Measurements from ENCODE around the gene EOLA1.
"Not testable (repeated sequence)": the region's sequence is repeated elsewhere in the genome, so short reads cannot be mapped to it uniquely, and the experiment has no call there.

EOLA1 gene

DNA sequence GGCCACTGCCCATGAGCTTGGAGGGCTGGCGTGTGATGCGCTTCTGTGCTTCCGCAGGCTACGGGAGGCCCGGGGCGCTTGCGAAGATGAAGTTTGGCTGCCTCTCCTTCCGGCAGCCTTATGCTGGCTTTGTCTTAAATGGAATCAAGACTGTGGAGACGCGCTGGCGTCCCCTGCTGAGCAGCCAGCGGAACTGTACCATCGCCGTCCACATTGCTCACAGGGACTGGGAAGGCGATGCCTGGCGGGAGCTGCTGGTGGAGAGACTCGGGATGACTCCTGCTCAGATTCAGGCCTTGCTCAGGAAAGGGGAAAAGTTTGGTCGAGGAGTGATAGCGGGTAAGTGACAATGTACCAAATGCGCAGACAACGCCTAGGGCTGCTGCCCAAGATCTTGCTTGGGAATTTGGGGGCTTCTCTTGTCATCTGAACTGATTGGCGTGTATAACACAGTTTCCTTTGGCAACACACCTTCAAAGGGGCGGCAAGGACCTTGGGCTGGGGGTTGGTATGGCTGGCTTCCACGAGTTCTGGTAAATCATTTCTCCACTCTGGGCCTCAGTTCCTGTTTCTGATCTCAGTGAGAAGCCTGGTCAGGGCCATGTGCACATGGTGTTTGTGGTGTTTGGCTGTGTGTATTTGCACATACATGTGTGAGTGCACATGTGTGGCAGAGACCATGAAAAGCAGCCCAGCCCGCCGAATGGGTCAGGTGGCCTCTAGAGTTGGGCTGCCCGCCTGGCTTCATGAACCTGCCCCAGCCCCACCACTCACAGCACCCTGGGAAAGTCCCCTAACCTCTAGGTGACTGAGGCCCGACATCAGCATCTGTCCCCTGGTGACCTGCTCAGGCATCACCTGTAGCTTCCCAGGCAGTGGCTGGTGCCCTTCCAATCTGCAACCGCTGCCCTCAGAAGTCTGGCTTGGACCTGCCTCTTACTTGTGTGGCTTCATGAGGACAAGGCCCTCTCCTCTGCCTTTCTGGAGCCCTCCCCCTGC is 5.0 kb downstream of the EOLA1 start:
- DNase-seq (ENCODE audit: low read depth): not testable (repeated sequence)

DNA sequence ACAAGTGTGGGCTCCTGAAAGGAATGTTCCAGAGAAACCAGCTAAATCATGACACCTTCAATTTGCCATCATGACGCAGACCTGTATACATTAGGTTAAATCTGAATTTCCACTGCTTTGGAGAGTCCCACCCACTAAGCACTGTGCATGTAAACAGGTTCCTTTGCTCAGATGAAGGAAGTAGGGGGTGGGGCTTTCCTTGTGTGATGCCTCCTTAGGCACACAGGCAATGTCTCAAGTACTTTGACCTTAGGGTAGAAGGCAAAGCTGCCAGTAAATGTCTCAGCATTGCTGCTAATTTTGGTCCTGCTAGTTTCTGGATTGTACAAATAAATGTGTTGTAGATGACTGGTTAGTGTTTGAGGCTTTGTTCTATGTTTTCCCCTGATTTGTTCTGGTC is 6.2 kb downstream of the EOLA1 start:
- DNase-seq (ENCODE audit: low read depth): not testable (repeated sequence)

DNA sequence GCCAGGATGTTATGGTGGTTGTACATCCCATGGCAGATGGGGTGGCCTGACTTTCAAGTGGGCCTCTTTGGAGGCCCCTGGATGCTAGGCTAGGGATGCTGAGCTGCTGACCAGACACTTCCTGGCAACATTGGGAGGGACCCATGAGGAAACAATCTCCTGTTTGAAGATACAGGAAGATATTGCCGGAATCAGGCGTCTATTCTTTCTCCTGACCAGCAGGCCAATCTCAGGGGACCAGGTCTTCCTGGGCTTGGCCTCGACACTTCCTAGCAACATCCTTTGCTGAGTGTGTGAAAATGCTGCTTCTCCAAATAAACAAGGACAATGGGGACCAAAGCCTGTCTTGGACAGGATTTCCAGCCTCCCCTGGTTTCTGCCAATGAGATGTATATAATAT is 7.0 kb downstream of the EOLA1 start:
- DNase-seq (ENCODE audit: low read depth): not testable (repeated sequence)

DNA sequence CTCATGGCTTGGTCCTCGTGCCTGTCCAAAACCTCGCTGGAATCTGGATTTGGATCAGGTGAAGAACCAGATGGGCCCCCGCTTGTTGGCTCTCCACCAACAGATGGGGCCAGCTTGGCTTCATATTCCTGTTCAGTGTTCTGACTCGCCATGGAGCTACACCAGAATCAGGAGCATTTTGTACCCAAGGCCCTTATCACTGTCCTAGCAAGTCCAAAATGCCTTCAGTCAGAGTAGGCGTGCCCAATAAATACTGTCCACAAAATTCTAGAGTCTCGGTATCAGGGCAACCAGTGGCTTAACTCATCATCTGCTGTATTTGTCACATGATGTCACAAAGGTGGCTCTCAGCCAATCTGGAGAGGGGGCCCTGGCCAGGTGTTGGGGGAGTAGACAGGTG is 8.9 kb downstream of the EOLA1 start, which contains the start of gene HSFX3:
TSS of gene HSFX3 (minus strand) at position 224 of the 400 bp plus-strand sequence. CDS start at position 152, 72 bp downstream.
- DNase-seq (ENCODE audit: low read depth): not testable (repeated sequence)

DNA sequence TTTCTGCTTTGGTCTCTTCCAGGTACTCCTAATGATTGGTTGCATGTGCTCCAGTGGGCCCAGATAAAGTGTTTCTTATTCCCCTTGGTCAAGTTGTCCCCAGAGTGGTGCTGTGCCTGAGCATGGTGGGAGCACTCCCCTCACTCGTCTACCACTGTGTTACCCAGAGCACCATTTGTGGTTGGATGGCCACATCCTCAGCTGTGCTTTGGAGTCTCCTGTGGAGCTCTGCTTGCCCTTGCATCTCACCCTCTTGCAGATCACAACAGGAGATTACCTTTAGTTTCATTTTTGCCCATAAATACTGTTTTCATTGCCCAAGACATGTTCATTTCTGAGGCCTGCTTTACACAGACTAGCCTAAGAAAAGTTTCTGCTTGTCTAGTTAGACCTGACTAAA is 9.6 kb downstream of the EOLA1 start:
- not testable (repeated sequence) for DNase-seq (ENCODE audit: low read depth)

DNA sequence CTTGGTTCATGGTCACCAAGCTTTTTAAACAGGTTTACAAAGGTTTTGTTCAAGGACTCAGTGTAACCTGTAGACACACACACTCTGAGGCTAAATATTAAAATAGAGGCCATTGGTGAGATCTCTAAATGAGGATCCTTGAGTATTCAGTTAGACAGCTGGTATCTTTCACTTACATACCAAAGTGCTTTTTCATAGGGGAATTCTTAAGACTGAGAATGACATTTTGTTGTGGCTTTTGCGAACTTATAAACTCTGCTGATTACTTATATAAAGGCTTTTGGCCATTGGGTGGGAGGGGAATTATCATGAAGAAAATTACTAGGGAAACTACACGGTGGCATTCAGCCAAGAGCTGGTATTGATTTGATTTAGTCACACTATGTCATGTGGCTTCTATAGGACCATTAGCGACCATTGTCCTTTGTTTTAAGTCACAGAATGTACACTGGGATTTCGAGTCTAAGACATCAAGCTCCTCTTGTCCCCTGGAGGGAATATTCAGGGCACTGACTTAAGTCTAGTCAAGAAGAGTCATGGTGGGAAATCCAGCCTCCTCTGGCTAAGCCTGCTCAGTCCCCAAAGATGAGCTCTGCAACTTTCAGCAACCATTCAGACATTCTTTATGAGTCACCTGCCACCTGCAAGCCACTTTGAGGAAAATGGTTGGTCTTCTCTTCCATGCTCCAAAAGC is 10.6 kb downstream of the EOLA1 start:
- not testable (repeated sequence) for DNase-seq (ENCODE audit: low read depth)

DNA sequence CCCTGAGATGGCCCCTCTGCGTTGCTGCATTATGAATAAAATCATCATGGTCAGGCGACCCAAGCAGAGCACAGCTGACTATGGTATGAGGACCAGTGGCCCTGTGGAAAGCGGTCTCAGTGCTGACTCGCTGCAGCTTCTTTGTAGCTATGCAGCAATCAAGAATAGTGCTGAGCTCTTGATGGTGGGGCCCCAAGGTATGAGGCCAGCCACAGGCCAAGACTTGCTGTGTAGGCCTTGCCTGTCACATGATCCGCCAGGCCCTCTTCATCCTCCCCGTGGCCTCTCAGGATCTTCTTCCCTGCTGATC is 11.1 kb downstream of the EOLA1 start:
- not testable (repeated sequence) for DNase-seq (ENCODE audit: low read depth)

DNA sequence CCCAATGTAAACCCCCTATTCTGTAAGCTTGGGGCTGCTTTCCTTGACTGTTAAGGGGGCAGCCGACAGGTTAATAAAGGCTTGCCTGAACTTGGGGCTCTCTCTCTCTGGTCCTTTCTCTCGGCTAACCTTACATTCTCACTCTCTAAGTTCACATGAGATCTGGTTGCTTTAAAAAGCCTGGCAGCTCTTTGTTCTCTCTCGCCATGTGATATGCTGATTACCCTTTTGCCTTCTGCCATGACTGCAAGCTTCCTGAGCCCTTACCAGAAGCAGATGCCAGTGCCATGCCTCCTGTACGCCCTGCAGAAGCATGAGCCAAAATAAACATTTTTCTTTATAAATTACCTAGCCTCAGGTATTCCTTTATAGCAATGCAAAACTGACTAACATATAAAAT is 14.4 kb downstream of the EOLA1 start:
- not testable (repeated sequence) for DNase-seq (ENCODE audit: low read depth)

DNA sequence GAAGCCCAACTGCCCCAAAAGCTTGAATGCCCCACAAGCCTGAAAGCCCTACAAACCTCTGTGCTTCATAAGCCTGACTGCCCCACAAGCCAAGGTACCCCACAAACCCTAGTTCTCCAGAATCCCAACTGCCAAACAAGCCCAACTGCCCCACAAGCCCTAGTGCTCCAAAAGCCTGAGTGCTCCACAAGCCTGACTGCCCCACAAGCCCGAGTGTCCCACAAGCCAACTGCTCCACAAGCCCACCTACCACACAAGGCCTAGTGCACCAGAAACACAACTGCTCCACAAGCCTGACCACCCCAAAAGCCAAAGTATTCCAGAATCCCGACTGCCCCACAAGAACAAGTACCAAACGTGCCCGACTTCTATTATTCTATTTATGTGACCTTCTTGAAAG is 22.5 kb downstream of the EOLA1 start:
- no peak for DNase-seq (ENCODE audit: low read depth)

DNA sequence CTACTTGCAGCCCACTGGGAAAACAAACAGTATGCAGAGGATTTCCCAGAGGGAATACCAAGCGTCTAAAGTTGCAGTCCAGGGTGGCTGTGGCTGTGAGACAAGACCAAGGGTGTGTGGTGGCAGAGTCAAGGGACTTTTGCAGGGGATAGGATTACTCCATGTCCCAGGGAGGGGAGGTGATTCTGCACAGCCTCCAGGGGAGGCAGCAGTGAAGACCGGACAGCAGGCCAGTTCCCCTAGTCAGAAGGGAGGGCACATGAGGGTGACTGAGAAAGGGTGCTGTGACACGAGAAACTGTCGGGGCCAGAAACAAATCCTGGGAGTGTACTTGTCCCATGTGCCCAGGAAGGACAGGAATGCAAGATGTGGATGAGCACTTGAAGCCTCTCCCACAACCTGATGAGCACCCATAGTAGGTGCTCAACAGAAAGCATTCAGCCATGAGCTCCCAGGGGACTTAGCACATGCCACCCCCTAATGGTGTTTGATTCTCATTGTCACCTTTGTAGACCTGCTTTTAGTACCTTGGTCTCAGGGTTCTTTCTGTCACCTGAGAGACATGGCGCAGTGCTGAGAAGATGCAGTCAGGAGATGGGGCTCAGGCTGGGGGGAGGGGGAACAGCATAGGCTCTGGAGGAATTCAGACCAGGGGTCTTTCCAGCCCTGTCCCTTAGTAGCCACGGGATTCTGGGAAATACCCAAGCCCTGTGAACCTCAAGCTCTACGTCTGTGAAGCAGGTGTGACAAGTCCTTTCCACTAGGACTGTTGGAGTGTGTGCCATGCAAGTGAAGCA is 27.0 kb downstream of the EOLA1 start:
- DNase-seq (ENCODE audit: low read depth): no peak

DNA sequence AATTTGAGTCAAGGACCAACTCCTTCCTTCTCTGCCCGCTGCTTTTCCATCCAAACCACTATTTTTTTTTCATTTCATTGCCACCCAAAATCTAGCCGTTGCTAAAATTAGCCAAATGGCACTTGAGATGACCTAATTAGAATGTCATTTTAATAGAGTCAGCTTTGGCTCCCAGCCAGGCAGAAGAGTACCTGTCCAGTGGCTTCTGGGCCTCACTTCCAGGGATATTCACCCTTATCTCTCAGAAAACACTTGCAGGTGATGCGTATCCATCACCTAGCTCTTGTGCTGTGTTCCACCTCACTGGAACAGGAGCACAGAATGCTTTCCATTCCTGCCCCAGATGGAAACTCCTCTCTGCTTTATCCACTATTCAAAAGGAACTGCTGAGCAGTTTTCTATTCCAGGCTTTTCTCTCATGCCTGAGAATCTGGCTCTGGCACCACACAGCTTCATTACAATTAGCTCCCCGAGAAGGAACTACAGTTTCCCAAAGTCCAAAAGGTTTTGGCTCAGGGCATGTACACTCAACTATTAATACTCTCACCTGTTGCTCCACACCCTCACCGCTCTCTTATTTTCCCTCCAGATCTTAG is 28.0 kb downstream of the EOLA1 start:
- no peak for DNase-seq (ENCODE audit: low read depth)

DNA sequence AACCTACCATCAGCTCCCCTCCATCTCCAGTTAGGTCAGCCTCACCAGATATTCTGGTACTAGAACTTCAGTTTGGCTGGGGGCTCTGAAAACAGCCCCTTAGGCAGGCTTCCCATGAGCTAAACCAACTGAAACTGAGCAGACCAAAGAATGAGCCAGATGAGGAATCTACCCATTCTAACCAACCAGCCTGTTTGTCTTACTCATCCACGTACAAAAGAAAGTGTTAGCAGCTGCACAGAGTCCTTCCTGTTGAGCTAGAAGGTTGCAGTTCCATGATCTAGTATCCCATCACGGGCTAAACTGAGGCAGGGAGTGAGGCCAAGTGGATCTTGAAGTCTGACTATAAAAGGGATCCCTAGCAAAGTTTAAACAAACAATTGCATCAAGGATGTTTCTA is 29.0 kb downstream of the EOLA1 start:
- no peak for DNase-seq (ENCODE audit: low read depth)

DNA sequence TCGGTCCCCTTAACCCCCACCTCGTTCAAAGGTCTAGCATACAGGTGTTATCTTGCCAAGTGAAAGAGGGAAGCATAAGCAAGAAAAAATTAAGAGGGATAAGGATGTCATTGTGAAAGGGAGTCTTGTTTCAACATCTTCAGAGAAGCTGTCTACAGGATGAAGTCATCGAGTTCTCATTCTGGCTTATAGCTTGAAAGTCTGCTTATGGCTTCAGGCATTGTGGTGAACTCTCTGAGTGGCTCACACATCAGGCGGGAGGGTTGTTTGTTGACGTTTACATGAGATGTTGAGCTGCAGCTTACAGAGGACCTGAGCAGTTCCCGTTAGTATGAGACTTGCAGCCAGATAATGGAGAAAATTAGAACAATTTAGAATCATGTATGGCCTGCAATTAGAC is 29.9 kb downstream of the EOLA1 start:
- no peak for DNase-seq (ENCODE audit: low read depth)

DNA sequence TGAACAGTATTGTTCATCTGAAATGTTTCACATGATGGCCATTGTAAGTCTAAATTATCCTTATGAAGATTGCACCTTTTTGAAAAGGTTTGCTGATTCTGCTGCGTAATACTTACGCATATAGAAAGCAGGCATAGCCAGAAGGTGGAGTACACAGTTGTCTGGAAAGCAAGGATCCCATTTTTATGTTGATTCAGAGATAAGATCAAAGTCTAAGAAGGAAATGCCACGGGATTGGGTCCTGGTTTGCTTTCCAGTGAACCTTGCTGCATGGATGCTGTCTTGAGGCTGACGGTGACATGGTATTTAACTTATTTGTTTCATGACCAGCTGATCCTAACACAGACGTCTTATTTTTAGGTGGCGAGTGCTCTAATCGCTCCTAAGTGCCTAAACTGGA is 31.0 kb downstream of the EOLA1 start:
- no peak for DNase-seq (ENCODE audit: low read depth)

DNA sequence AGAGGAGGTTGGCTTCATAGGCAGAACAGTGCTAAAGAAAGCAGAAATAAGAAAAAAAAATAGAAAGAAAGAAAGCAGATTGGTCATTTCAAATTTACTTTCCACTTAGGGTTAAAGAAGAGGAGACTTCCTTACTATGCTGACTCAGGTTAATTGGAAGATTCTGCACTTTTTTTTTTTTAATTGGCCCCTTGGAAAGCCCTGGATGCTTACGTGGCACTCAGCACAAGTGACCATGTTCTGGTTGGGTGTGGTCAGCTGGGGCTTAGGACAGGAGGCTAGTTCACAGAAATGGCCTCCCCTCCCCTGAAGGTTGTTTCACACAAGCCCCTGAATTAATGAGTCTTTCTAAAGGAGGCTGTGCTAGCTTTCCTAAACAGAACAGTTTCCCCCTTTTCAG is 31.9 kb downstream of the EOLA1 start:
- no peak for DNase-seq (ENCODE audit: low read depth)

DNA sequence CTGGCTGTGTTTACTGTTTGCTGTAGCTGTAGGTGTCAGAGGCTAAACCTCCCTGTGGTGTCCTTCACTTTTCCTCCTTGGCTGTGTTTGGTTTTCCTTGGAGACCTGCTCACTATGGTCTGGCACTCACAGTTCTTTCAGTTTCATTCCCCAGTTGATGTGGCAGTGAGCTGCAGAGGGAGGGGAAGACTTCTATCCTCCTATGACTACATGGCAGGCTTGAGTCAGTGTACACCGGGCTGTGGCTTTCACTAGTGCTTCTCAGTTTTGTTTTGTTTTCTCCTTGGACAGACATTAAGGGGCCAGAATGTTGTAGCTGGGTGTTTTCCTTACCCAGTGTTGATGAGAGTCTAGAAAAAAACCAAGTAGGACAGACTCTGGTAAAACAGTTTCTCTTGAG is 32.6 kb downstream of the EOLA1 start:
- not testable (repeated sequence) for DNase-seq (ENCODE audit: low read depth)

DNA sequence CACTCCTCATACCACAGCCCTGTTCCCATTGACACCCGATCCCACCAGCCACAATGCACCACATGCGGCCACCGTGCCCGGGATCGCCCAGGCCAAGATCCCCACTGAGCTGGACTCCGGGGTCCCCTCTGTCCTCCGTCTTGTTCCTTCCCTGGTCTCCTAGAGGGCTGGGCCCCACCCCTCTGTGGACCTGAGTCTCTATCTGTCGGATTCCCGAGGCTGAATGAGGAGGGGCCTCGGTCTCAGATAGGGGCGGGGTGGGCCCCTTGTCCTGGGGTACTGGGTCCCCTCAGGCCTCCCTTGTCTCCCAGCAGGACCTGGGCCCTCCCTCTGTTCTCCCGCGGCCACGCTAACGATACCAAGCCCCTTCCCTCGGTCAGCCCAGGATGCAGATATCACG is 44.8 kb downstream of the EOLA1 start:
- not testable (repeated sequence) for DNase-seq (ENCODE audit: low read depth)

DNA sequence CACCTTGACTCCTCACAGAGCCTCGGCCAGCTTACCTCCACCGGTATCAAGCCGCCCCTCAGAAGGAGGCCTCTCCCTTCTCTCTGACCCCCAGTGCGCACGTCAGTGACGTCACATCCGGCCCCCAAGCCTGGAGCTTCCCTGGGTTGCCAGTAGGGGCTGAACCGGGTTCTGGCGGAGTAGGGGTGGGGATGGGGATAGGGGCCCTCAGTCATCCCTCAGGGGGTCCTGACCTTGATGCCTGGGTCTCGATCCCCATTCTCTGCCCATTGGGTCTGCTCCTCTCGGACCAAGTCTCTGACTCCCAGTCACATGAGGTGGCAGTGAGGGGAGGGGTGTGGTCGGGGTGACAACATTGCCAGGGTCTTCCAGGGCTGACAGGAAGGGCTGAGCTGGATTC is 46.5 kb downstream of the EOLA1 start, which contains the start of gene MAGEA9B:
TSS of gene MAGEA9B (minus strand) at position 101 of the 400 bp plus-strand sequence. CDS start 4,280 bp downstream, outside the sequence.
- not testable (repeated sequence) for DNase-seq (ENCODE audit: low read depth)

DNA sequence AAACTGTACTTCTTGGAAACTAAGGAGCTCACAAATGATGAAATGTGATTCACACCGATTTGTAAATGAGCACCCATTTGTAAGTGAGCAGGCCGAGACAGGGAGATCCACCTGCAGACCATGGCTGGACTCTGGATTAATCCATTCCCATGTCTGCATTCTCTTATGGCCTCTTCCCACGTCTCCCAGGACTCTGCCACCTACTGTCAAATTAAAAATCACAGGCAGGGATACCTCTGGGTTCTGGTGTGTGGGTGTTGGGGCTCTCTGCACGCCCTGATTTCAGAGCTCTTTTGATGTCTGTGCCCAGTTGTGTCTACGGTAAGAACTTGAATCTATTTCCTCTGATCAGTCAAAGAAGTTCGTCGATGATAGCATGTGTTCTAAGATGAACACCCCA is 50.2 kb downstream of the EOLA1 start:
- not testable (repeated sequence) for DNase-seq (ENCODE audit: low read depth)

DNA sequence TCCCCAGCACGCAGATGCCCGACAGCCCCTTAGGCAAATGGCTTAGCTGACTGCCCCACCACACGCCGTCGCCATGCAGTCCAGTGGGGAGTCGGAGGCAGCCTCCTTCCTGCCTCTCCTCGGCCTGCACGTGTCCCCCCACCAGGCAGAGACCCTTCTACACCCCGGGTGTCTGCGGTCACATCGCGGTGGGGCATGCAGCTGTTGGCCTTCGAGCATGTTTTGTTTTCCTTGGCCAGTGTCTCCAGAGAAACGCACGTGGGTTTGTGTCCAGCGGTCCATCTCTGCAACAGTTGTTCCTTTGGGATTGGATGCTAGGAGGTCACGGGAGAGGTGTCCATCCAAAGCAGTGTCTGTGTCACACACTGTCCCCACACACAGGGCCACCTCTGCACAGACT is 54.4 kb downstream of the EOLA1 start, which contains the start of gene HSFX2:
TSS of gene HSFX2 (minus strand) at position 101 of the 400 bp plus-strand sequence. CDS start 614 bp downstream, outside the sequence.
- DNase-seq (ENCODE audit: low read depth): not testable (repeated sequence)

DNA sequence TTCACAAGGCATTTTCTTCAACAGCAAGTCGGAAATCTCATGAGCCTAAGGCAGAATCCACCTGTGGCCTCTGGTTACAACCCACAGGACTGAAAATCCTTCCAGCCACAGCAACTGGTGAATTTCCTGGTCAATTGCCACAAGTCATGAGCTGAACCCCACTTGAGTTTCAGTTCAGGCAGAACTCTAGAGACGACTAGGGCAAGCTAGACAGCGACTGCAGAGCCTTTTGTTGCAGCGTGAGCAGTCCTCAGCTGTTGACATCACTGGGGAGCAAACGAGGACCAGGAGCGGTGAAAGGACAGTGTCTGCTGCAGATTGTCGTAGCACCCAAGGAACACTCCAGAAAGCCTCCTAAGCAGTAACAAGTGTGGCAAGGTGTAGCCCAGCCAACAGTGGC is 55.1 kb downstream of the EOLA1 start:
- not testable (repeated sequence) for DNase-seq (ENCODE audit: low read depth)
